ENCODE measurements around the gene RMRP.
A peak's percentile ranks its signal among the peaks of the same experiment; 100 is the strongest.

RMRP gene

DNA sequence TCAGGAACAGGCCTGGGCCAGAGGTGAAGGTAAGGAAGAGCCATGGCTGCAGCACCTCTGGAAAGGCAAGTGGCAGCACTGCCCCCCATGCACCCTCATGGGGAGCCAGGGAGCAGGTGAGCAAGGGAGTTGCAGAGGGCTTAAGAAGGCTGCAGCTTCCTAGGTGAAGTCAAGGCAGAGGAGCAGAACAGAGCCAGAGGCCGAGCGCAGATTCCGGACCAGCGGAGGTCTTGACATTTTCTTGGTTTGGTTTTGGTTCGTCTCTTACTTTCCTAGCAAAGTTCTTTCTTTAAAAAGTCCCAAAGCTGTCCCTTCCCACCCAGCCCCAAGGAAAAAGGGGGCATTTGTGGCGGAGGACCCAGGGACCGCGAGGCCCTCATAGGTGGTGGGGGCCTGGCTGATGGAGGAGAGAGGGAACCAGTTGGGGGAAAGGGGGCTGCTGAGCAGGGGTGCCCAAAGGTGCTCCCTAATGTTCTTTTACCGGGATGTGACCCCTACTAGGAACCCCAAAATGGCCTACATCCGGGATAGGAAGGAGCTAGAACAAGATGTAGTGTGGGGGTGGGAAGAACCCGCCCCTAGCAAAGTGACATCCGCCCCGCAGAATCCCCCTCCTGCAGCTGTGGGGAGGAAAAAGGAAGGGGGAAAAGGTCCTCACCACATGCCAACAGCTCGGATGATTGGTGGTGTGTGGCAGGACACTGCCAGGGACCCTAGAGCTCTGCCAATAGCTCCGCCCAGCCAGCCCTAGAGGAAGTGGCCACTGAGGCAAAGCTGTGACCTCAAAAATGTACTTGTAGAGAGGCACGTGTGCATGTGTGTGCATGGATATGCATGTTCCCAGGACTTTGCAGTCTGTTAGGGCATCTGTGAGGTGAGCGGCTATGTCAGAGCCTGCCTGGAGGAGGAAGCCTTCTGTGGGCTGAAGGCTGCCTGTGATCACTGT lies 38.7 kb downstream of the RMRP start:
- no peak for DNase-seq (ENCODE audit: low spot score)
- Histone ChIP-seq H3K4me3 (ENCODE audit: low read length in 2 of 2) (no peak overlapping the region), H3K79me1 (ENCODE audit: low read depth, low read length) (no peaks in the 10 kb centered on the region), H2BK120ac (ENCODE audit: low read depth, low read length) (peak overlapping the region; percentile 28), H3K9ac (ENCODE audit: low read depth, low read length, poor library complexity) (no peak overlapping the region), H3K18ac (ENCODE audit: low read length) (peak overlapping the region; percentile 36), H3K9me3 (replicated peaks in 1 of 2; ENCODE audit: control insufficient read depth in 2 of 2, insufficient read depth in 1 of 2, low read depth in 1 of 2, low read length in 2 of 2) (peaks cover 0 to 7% of the 10 kb centered on the region in 2 donors), H2BK5ac (ENCODE audit: low read length) (no peak overlapping the region), H4K8ac (ENCODE audit: low read depth, low read length) (peak overlapping the region; percentile 53), H3K36me3 (replicated peaks in 1 of 2; ENCODE audit: control insufficient read depth in 2 of 2, insufficient read depth in 2 of 2, low read length in 2 of 2) (no peaks in the 10 kb centered on the region), H2AK5ac (ENCODE audit: low read depth, low read length) (peak overlapping the region; percentile 64), H2AFZ (ENCODE audit: low read length) (no peak overlapping the region), H3K4ac (ENCODE audit: low read length) (no peak overlapping the region), H2BK15ac (ENCODE audit: low read length) (no peak overlapping the region), H3K23ac (ENCODE audit: low read depth, low read length, poor library complexity) (no peak overlapping the region), H3K4me1 (ENCODE audit: control insufficient read depth in 2 of 2, insufficient read depth in 1 of 2, low read depth in 1 of 2, low read length in 2 of 2) (peaks cover 0 to 15% of the 10 kb centered on the region in 2 donors), H2BK12ac (ENCODE audit: low read length) (no peak overlapping the region), H3K4me2 (ENCODE audit: insufficient read depth, low read length, poor library complexity, severe bottlenecking) (no peak overlapping the region), H4K91ac (ENCODE audit: low read depth, low read length, poor library complexity) (no peak overlapping the region), H3K27me3 (ENCODE audit: control insufficient read depth in 3 of 3, insufficient read depth in 3 of 3, low read depth in 1 of 3, low read length in 3 of 3) (peaks cover 7 to 73% (median 34%) of the 10 kb centered on the region in 3 experiments), H3K14ac (ENCODE audit: low read length) (no peak overlapping the region), H3K27ac (replicated peaks; ENCODE audit: low read length) (no peak overlapping the region)
- no CpG with 5 or more reads among the region's 17 CpGs for WGBS, 2 donors (ENCODE audit: extremely low coverage in 2 of 2, insufficient read length in 2 of 2, insufficient replicate concordance in 1 of 2)

DNA sequence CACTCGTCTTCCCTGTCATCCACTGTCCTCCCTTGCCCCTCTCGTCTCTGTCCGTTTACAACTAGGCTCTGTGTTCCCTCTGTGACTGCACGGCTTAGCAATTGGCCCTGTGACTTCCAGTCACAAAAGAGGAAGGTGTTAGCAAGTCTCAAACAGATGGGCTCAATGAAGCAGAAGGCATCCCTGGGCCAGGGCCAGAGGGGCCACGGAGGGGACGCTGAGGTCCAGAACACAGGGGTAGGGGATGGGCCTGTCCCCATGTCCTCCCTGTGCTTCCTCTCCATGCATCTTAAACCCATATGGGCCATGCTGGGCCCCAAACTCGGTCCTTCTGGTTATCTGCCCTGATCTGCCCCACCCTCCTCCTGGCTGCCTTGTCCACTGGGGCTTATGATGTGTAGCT lies 39.5 kb downstream of the RMRP start, which contains the start of gene CD72:
TSS of gene CD72 (minus strand) at position 89 of the 403 bp plus-strand sequence. CDS start 110 bp downstream, outside the sequence.
- Histone ChIP-seq H3K27me3 (ENCODE audit: control insufficient read depth in 3 of 3, insufficient read depth in 3 of 3, low read depth in 1 of 3, low read length in 3 of 3) (peaks cover 7 to 76% (median 34%) of the 10 kb centered on the region in 3 experiments), H2BK15ac (ENCODE audit: low read length) (no peak within 1 kb of the TSS)

DNA sequence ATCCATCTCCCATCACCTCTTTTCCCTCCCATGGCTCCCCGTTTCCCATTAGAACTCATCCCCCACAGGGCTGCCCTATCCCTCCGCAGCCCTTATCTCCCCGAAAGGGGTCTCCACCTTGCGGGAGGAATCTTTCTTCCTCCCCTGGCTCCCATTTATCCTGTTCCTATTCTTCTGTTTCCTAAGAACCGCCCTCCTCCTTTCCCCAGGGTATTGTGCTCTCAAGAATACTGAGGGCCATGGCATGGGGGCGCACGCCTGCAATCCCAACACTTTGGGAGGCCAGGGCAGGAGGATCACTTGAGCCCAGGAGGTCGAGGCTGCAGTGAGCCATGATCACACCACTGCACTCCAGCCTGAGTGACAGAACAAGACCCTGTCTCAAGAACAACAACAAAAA lies 40.3 kb downstream of the RMRP start:
- H4K8ac ChIP-seq (ENCODE audit: low read depth, low read length), result no peak overlapping the region
- H3K4me3 ChIP-seq (ENCODE audit: low read length in 2 of 2), result no peak overlapping the region
- no peak overlapping the region for H2BK5ac ChIP-seq (ENCODE audit: low read length)
- H3K18ac ChIP-seq (ENCODE audit: low read length), result no peak overlapping the region
- H3K27me3 ChIP-seq (ENCODE audit: control insufficient read depth in 3 of 3, insufficient read depth in 3 of 3, low read depth in 1 of 3, low read length in 3 of 3), result peaks cover 7 to 82% (median 34%) of the 10 kb centered on the region in 3 experiments
- H2BK12ac ChIP-seq (ENCODE audit: low read length), result no peak overlapping the region
- no peak overlapping the region for H2AK5ac ChIP-seq (ENCODE audit: low read depth, low read length)
- no peak overlapping the region for H3K4me2 ChIP-seq (ENCODE audit: insufficient read depth, low read length, poor library complexity, severe bottlenecking)
- peaks cover 0 to 7% of the 10 kb centered on the region in 2 donors for H3K9me3 ChIP-seq (replicated peaks in 1 of 2; ENCODE audit: control insufficient read depth in 2 of 2, insufficient read depth in 1 of 2, low read depth in 1 of 2, low read length in 2 of 2)
- H3K79me1 ChIP-seq (ENCODE audit: low read depth, low read length), result no peaks in the 10 kb centered on the region
- H3K27ac ChIP-seq (replicated peaks; ENCODE audit: low read length), result no peak overlapping the region
- no peak overlapping the region for H3K23ac ChIP-seq (ENCODE audit: low read depth, low read length, poor library complexity)
- H3K4ac ChIP-seq (ENCODE audit: low read length), result no peak overlapping the region
- H2BK15ac ChIP-seq (ENCODE audit: low read length), result no peak overlapping the region
- no peak for DNase-seq (ENCODE audit: low spot score)
- peaks cover 0 to 15% of the 10 kb centered on the region in 2 donors for H3K4me1 ChIP-seq (ENCODE audit: control insufficient read depth in 2 of 2, insufficient read depth in 1 of 2, low read depth in 1 of 2, low read length in 2 of 2)
- H2AFZ ChIP-seq (ENCODE audit: low read length), result peak overlapping the region; percentile 71
- no peak overlapping the region for H2BK120ac ChIP-seq (ENCODE audit: low read depth, low read length)
- H4K91ac ChIP-seq (ENCODE audit: low read depth, low read length, poor library complexity), result no peak overlapping the region
- no CpG with 5 or more reads among the region's 8 CpGs for WGBS, 2 donors (ENCODE audit: extremely low coverage in 2 of 2, insufficient read length in 2 of 2, insufficient replicate concordance in 1 of 2)
- H3K36me3 ChIP-seq (replicated peaks in 1 of 2; ENCODE audit: control insufficient read depth in 2 of 2, insufficient read depth in 2 of 2, low read length in 2 of 2), result no peaks in the 10 kb centered on the region
- H3K14ac ChIP-seq (ENCODE audit: low read length), result no peak overlapping the region
- no peak overlapping the region for H3K9ac ChIP-seq (ENCODE audit: low read depth, low read length, poor library complexity)

More for the DNA sequence above, 39.5 kb downstream of the RMRP start, which contains the start of gene CD72:
- Histone ChIP-seq H3K9ac (ENCODE audit: low read depth, low read length, poor library complexity) (no peak within 1 kb of the TSS), H3K4me2 (ENCODE audit: insufficient read depth, low read length, poor library complexity, severe bottlenecking) (peak within 1 kb of the TSS; percentile 47), H3K79me1 (ENCODE audit: low read depth, low read length) (no peaks in the 10 kb centered on the region), H3K9me3 (replicated peaks in 1 of 2; ENCODE audit: control insufficient read depth in 2 of 2, insufficient read depth in 1 of 2, low read depth in 1 of 2, low read length in 2 of 2) (peaks cover 0 to 7% of the 10 kb centered on the region in 2 donors), H3K36me3 (replicated peaks in 1 of 2; ENCODE audit: control insufficient read depth in 2 of 2, insufficient read depth in 2 of 2, low read length in 2 of 2) (no peaks in the 10 kb centered on the region), H3K18ac (ENCODE audit: low read length) (peak within 1 kb of the TSS; percentile 78), H4K8ac (ENCODE audit: low read depth, low read length) (peak within 1 kb of the TSS; percentile 19), H2BK12ac (ENCODE audit: low read length) (no peak within 1 kb of the TSS), H2AK5ac (ENCODE audit: low read depth, low read length) (peak within 1 kb of the TSS; percentile 77), H2BK120ac (ENCODE audit: low read depth, low read length) (peak within 1 kb of the TSS; percentile 28), H2AFZ (ENCODE audit: low read length) (peak within 1 kb of the TSS; percentile 71), H3K4ac (ENCODE audit: low read length) (no peak within 1 kb of the TSS), H3K23ac (ENCODE audit: low read depth, low read length, poor library complexity) (peak within 1 kb of the TSS; percentile 58), H3K4me3 (ENCODE audit: low read length in 2 of 2) (peak within 1 kb of the TSS; percentile 8 to 72), H4K91ac (ENCODE audit: low read depth, low read length, poor library complexity) (no peak within 1 kb of the TSS), H3K14ac (ENCODE audit: low read length) (no peak within 1 kb of the TSS), H3K27ac (replicated peaks; ENCODE audit: low read length) (no peak within 1 kb of the TSS), H2BK5ac (ENCODE audit: low read length) (no peak within 1 kb of the TSS), H3K4me1 (ENCODE audit: control insufficient read depth in 2 of 2, insufficient read depth in 1 of 2, low read depth in 1 of 2, low read length in 2 of 2) (peaks cover 0 to 15% of the 10 kb centered on the region in 2 donors)
- no CpG with 5 or more reads among the region's 7 CpGs for WGBS, 2 donors (ENCODE audit: extremely low coverage in 2 of 2, insufficient read length in 2 of 2, insufficient replicate concordance in 1 of 2)
- DNase-seq (ENCODE audit: low spot score), result no peak

Measured in neuronal stem cell (in vitro differentiated cells).